Uterus (tissue), 4 donors: Measurements from ENCODE around the gene WSB1. TPM values are rescaled to one million over a fixed set of nuclear protein-coding genes. Genes with fewer than 3 reads are reported as not detected.

Experiments
- DNase-seq, 2 donors: peaks; one replicate each; pipeline ENCODE4 v3.0.0-alpha.2; 2019 to 2020
- H3K27ac ChIP-seq, 2 donors: fragments of 200-600 bp; sonication (generic); 1 replicate in 1 of 2; 2 replicates in 1 of 2; pipeline ENCODE4 v1.5.1; 2016 to 2018
- H3K27me3 ChIP-seq, 2 donors: fragments of 200-600 bp; sonication (generic); one replicate each; pipeline ENCODE4 v1.5.1; 2018 to 2019; ENCODE audit warnings: control low read depth in 1 of 2
- H3K36me3 ChIP-seq, 2 donors: fragments of 200-600 bp; sonication (generic); one replicate each; pipeline ENCODE4 v1.5.1; 2019; ENCODE audit warnings: control low read depth in 1 of 2
- H3K4me1 ChIP-seq, 2 donors: fragments of 200-600 bp; sonication (generic); one replicate each; pipeline ENCODE4 v1.5.1; 2018 to 2019; ENCODE audit warnings: control low read depth in 1 of 2
- H3K4me3 ChIP-seq, 2 donors: fragments of 200-600 bp; sonication (generic); 1 replicate in 1 of 2; 2 replicates in 1 of 2; pipeline ENCODE4 v1.5.1; 2018 to 2019; ENCODE audit warnings: mild to moderate bottlenecking in 1 of 2
- H3K9me3 ChIP-seq, 2 donors: fragments of 200-600 bp; sonication (generic); one replicate each; pipeline ENCODE4 v1.5.1; 2019; ENCODE audit warnings: control low read depth in 1 of 2
- CTCF ChIP-seq, 4 experiments: fragments of 200-600 bp in 2 of 4; fragments of 450-650 bp in 2 of 4; sonication (generic) in 2 of 4; IDR thresholded peaks; one replicate each; pipeline ENCODE4 v1.5.1; 2016 to 2019; ENCODE audit warnings: antibody characterized with exemption in 4 of 4, mild to moderate bottlenecking in 2 of 4, moderate library complexity in 1 of 4
- POLR2A ChIP-seq, 2 donors: fragments of 450-650 bp; IDR thresholded peaks; one replicate each; pipeline ENCODE4 v1.6.1; 2016; ENCODE audit warnings: antibody characterized with exemption in 2 of 2, mild to moderate bottlenecking in 1 of 2, moderate library complexity in 1 of 2
- intact Hi-C: fragments of 100-400 bp; cut with DNase I; formaldehyde crosslinking; loops from one replicate; pipeline ENCODE4 v1.15.1; 2023; ENCODE audit warnings: low total_unique reads
- total RNA-seq, 4 donors: library from RNA; depleted of rRNA in 3 of 4; stranded (reverse); fragments of >200 nt in 3 of 4; gene quantifications; one replicate each; pipeline versions ENCODE4 v1.1.0 to v1.2.4, GENCODE V29; 2014 to 2023
- donor health status: DM: yes; HTN: yes; CAD: no.

Gene WSB1
- total RNA-seq, 4 donors from 2014 or later: 140 to 421 (median 354) TPM

DNA sequence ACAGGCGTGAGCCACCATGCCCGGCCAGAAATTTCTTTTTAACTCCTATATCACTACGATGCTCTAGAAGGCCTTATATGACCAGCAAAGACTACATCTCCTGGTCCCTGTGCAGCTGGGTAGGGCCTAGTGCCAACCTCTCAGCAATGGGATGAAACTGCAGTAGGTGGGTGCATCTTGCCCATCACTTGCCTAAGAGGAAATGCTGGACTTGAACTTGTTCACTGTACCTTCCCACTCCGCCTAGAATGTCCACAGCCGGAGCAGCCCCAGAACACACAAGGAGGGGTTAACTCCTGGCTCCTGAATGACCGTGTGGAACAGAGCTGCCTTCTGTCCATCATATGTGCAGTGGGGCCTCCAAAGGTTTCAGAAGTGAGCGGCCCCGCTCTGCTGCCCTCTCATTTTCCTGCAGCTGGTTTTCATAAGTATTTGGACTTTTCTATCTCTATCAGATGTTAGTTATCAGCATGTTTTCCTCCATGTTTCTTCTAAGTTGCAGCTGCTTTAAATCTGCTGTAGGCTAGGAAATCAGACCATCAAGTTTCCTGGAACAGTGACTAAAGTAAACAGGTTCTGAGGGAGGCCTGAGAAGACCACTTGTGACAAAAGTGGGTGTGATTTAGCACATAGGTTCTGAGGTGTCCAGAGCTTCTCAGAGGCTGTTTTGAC is 52.5 kb downstream of the WSB1 start:
- no peak for DNase-seq
- Histone ChIP-seq H3K36me3 (no peaks in the 10 kb centered on the region), H3K27ac (peak overlapping the region in 1 of 2 donors; percentile 22), H3K9me3 (no peaks in the 10 kb centered on the region), H3K4me1 (no peaks in the 10 kb centered on the region), H3K4me3 (no peak overlapping the region), H3K27me3 (no peaks in the 10 kb centered on the region)
- intact Hi-C loops: no loop called here
- no peak for TF ChIP-seq CTCF (IDR thresholded peaks at IDR 0.05)
- no peak for TF ChIP-seq POLR2A (IDR thresholded peaks at IDR 0.05)

- Histone ChIP-seq H3K27ac (peak overlapping the region; percentile 87 to 91), H3K4me3 (no peak overlapping the region), H3K36me3 (no peaks in the 10 kb centered on the region), H3K9me3 (no peaks in the 10 kb centered on the region), H3K27me3 (no peaks in the 10 kb centered on the region), H3K4me1 (no peaks in the 10 kb centered on the region)
- intact Hi-C loops: no loop called here
- no peak for DNase-seq
- TF ChIP-seq CTCF (IDR thresholded peaks at IDR 0.05) (no peak), POLR2A (IDR thresholded peaks at IDR 0.05) (no peak)
Measured at GRCh38 chr17:27348196-27348595, 54.3 kb downstream of the WSB1 start.

DNA sequence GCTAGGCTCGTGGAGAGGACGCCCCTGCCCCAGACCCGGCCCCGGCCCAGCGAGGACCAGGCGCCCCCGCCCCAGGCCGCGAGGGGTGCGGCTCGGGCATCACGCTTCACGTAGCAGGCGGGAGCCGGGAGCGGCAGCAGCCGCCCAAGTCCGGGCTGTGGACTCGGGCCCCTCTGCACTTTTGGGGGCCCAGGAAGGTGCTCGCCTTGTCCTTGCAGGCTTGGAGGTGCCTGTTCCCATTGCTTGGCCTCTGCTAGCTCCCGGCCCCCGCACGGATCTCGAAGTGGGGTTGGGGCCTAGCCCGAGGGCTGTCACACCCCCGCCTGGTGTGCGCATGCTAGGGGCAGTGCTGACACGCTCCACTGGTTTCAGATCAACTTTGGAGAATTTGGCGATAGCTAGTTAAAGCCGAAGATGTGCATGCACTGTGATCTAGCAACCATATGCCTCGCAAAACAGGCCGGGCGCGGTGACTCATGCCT is 55.7 kb downstream of the WSB1 start:
- H3K4me3 ChIP-seq: peak overlapping the region in 1 of 2 donors; percentile 46
- H3K9me3 ChIP-seq: no peaks in the 10 kb centered on the region
- TF ChIP-seq POLR2A (IDR thresholded peaks at IDR 0.05) (no peak), CTCF (IDR thresholded peaks at IDR 0.05) (no peak)
- H3K27ac ChIP-seq: peak overlapping the region; percentile 87 to 91
- no peaks in the 10 kb centered on the region for H3K36me3 ChIP-seq
- intact Hi-C loops: loop anchor here (5.0 kb wide), 1 partner anchor 253 kb away; no protein-coding TSS in a partner anchor
- no peaks in the 10 kb centered on the region for H3K27me3 ChIP-seq
- DNase-seq: no peak
- no peaks in the 10 kb centered on the region for H3K4me1 ChIP-seq

- TF ChIP-seq CTCF (IDR thresholded peaks at IDR 0.05) (no peak), POLR2A (IDR thresholded peaks at IDR 0.05) (no peak)
- Histone ChIP-seq H3K9me3 (no peaks in the 10 kb centered on the region), H3K36me3 (no peaks in the 10 kb centered on the region), H3K4me3 (no peak overlapping the region), H3K4me1 (no peaks in the 10 kb centered on the region), H3K27me3 (no peaks in the 10 kb centered on the region), H3K27ac (peak overlapping the region; percentile 93 to 99)
- DNase-seq: no peak
- intact Hi-C loops: loop anchor here (5.0 kb wide), 1 partner anchor 251 kb away; no protein-coding TSS in a partner anchor
Measured at GRCh38 chr17:27351759-27352158, 57.8 kb downstream of the WSB1 start.

GRCh38 chr17:27352448-27353032 is 58.6 kb downstream of the WSB1 start:
- peak overlapping the region; percentile 93 to 99 for H3K27ac ChIP-seq
- H3K27me3 ChIP-seq: no peaks in the 10 kb centered on the region
- intact Hi-C loops: loop anchor here (5.0 kb wide), 1 partner anchor 250 kb away; no protein-coding TSS in a partner anchor
- no peaks in the 10 kb centered on the region for H3K4me1 ChIP-seq
- H3K36me3 ChIP-seq: no peaks in the 10 kb centered on the region
- TF ChIP-seq POLR2A (IDR thresholded peaks at IDR 0.05) (no peak), CTCF (IDR thresholded peaks at IDR 0.05) (no peak)
- H3K9me3 ChIP-seq: no peaks in the 10 kb centered on the region
- DNase-seq: no peak
- peak overlapping the region in 1 of 2 donors; percentile 49 for H3K4me3 ChIP-seq
